ENCODE measurements around the gene HK2. TPM values are rescaled to one million over a fixed set of nuclear protein-coding genes. Genes with fewer than 3 reads are reported as not detected.

HK2 gene
- total RNA-seq, 2 donors from 2014 or later: 21.5 to 31.5 TPM

GRCh38 chr2:74817304-74817675 lies 16.6 kb upstream of the HK2 start:
- TF ChIP-seq CTCF (conservative IDR thresholded peaks at IDR 0.05): no peak
- no peaks in the 10 kb centered on the region for H3K9me3 ChIP-seq (ENCODE audit: control insufficient read depth, low read length)
- Mint-ChIP-seq H3K27ac (peak overlapping the region; percentile 87), H3K4me1 (peaks cover 56% of the 10 kb centered on the region), H3K27me3 (ENCODE audit: insufficient read depth) (no peaks in the 10 kb centered on the region), H3K4me3 (peak overlapping the region; percentile 39), H3K36me3 (ENCODE audit: low read depth) (no peaks in the 10 kb centered on the region), H3K9me3 (no peaks in the 10 kb centered on the region)
- no peak for DNase-seq
- peak overlapping the region; percentile 66 for H3K4me3 ChIP-seq (ENCODE audit: low read length)
- H3K36me3 ChIP-seq (ENCODE audit: control insufficient read depth, insufficient read depth, low read length): no peaks in the 10 kb centered on the region
- H3K4me1 ChIP-seq (ENCODE audit: control insufficient read depth, insufficient read depth, low read length): peaks cover 26% of the 10 kb centered on the region
- H3K27ac ChIP-seq (ENCODE audit: low read depth, low read length): no peak overlapping the region
- H3K27me3 ChIP-seq (ENCODE audit: control insufficient read depth, insufficient read depth, low read length, poor library complexity, severe bottlenecking): no peaks in the 10 kb centered on the region
- 88 to 90% methylated on average over 1 of the region's 1 CpG for WGBS, 2 experiments (ENCODE audit: insufficient coverage in 1 of 2, insufficient read length in 1 of 2)
- H3K9ac ChIP-seq (ENCODE audit: extremely low read depth, low read length, poor library complexity, severe bottlenecking): peak overlapping the region; percentile 39

- no peaks in the 10 kb centered on the region for H3K9me3 ChIP-seq (ENCODE audit: control insufficient read depth, low read length)
- Mint-ChIP-seq H3K27ac (no peak overlapping the region), H3K27me3 (ENCODE audit: insufficient read depth) (no peaks in the 10 kb centered on the region), H3K4me1 (peaks cover 45% of the 10 kb centered on the region), H3K4me3 (no peak overlapping the region), H3K36me3 (ENCODE audit: low read depth) (no peaks in the 10 kb centered on the region), H3K9me3 (no peaks in the 10 kb centered on the region)
- H3K27me3 ChIP-seq (ENCODE audit: control insufficient read depth, insufficient read depth, low read length, poor library complexity, severe bottlenecking): no peaks in the 10 kb centered on the region
- no peak overlapping the region for H3K4me3 ChIP-seq (ENCODE audit: low read length)
- DNase-seq: no peak
- H3K36me3 ChIP-seq (ENCODE audit: control insufficient read depth, insufficient read depth, low read length): no peaks in the 10 kb centered on the region
- no peak for TF ChIP-seq CTCF (conservative IDR thresholded peaks at IDR 0.05)
- no peak overlapping the region for H3K27ac ChIP-seq (ENCODE audit: low read depth, low read length)
- H3K4me1 ChIP-seq (ENCODE audit: control insufficient read depth, insufficient read depth, low read length): peaks cover 13% of the 10 kb centered on the region
- H3K9ac ChIP-seq (ENCODE audit: extremely low read depth, low read length, poor library complexity, severe bottlenecking): no peak overlapping the region
Observed at GRCh38 chr2:74819702-74820101, 14.2 kb upstream of the HK2 start.

- Mint-ChIP-seq H3K27ac (no peak overlapping the region), H3K36me3 (ENCODE audit: low read depth) (no peaks in the 10 kb centered on the region), H3K27me3 (ENCODE audit: insufficient read depth) (peaks cover under 1% of the 10 kb centered on the region), H3K4me1 (peaks cover 34% of the 10 kb centered on the region), H3K4me3 (no peak overlapping the region), H3K9me3 (no peaks in the 10 kb centered on the region)
- Histone ChIP-seq H3K9ac (ENCODE audit: extremely low read depth, low read length, poor library complexity, severe bottlenecking) (no peak overlapping the region), H3K27me3 (ENCODE audit: control insufficient read depth, insufficient read depth, low read length, poor library complexity, severe bottlenecking) (no peaks in the 10 kb centered on the region), H3K9me3 (ENCODE audit: control insufficient read depth, low read length) (no peaks in the 10 kb centered on the region), H3K27ac (ENCODE audit: low read depth, low read length) (no peak overlapping the region), H3K4me1 (ENCODE audit: control insufficient read depth, insufficient read depth, low read length) (peaks cover 10% of the 10 kb centered on the region), H3K36me3 (ENCODE audit: control insufficient read depth, insufficient read depth, low read length) (no peaks in the 10 kb centered on the region), H3K4me3 (ENCODE audit: low read length) (no peak overlapping the region)
- 88 to 100% methylated on average over 2 to 3 of the region's 3 CpGs for WGBS, 2 experiments (ENCODE audit: insufficient coverage in 1 of 2, insufficient read length in 1 of 2)
- no peak for TF ChIP-seq CTCF (conservative IDR thresholded peaks at IDR 0.05)
- no peak for DNase-seq
Observed at GRCh38 chr2:74821177-74822126, 12.5 kb upstream of the HK2 start.

Data from endodermal cell (in vitro differentiated cells).